GM19240 (cell line): Measurements from ENCODE around the gene AMACR.
"Not testable (repeated sequence)": the region's sequence is repeated elsewhere in the genome, so short reads cannot be mapped to it uniquely, and the experiment has no call there.

Experiments used
- DNase-seq: peaks from one replicate; pipeline ENCODE4 v3.0.0; 2011; ENCODE audit warnings: low spot score; ENCODE audit not compliant: insufficient read length

AMACR gene

GRCh38 chr5:34037726-34038125 is 29.9 kb upstream of the AMACR start:
- no peak for DNase-seq

GRCh38 chr5:34035756-34036155 is 27.9 kb upstream of the AMACR start:
- DNase-seq = no peak

GRCh38 chr5:34034534-34035327 is 26.9 kb upstream of the AMACR start:
- DNase-seq = no peak

- no peak for DNase-seq
Observed at GRCh38 chr5:34031966-34032365, 24.1 kb upstream of the AMACR start.

GRCh38 chr5:34031117-34031516 is 23.3 kb upstream of the AMACR start:
- no peak for DNase-seq

GRCh38 chr5:34030585-34030984 is 22.7 kb upstream of the AMACR start:
- not testable (repeated sequence) for DNase-seq

GRCh38 chr5:34030048-34030447 is 22.2 kb upstream of the AMACR start:
- no peak for DNase-seq

GRCh38 chr5:34028349-34028748 is 20.5 kb upstream of the AMACR start:
- no peak for DNase-seq

GRCh38 chr5:34026089-34026761 is 18.4 kb upstream of the AMACR start:
- DNase-seq = no peak

GRCh38 chr5:34022121-34022705 is 14.4 kb upstream of the AMACR start:
- no peak for DNase-seq

GRCh38 chr5:34021334-34021733 is 13.5 kb upstream of the AMACR start:
- no peak for DNase-seq

GRCh38 chr5:34020726-34021125 is 12.9 kb upstream of the AMACR start:
- DNase-seq = no peak

- DNase-seq = no peak
Observed at GRCh38 chr5:34017254-34017653, 9.4 kb upstream of the AMACR start.

GRCh38 chr5:34016750-34017149 is 8.9 kb upstream of the AMACR start:
- DNase-seq = no peak

GRCh38 chr5:34016222-34016621 is 8.4 kb upstream of the AMACR start:
- no peak for DNase-seq

- DNase-seq = no peak
Observed at GRCh38 chr5:34015120-34015822, 7.4 kb upstream of the AMACR start.

GRCh38 chr5:34014626-34015025 is 6.8 kb upstream of the AMACR start:
- no peak for DNase-seq

- DNase-seq = no peak
Observed at GRCh38 chr5:34013547-34013946, 5.7 kb upstream of the AMACR start.

GRCh38 chr5:34012791-34013190 is 4.9 kb upstream of the AMACR start:
- no peak for DNase-seq

GRCh38 chr5:34011536-34011935 is 3.7 kb upstream of the AMACR start:
- no peak for DNase-seq

- DNase-seq = not testable (repeated sequence)
Observed at GRCh38 chr5:34010146-34010545, 2.3 kb upstream of the AMACR start.

GRCh38 chr5:34009610-34010009 is 1.8 kb upstream of the AMACR start:
- DNase-seq = no peak
